SK-N-SH treated with all-trans-retinoic acid at 6 μM for 48 hours (cell line): Measurements from ENCODE around the gene UNC5B.

ENCODE experiments used
- ARNTL ChIP-seq: fragments of 450-650 bp; formaldehyde crosslinking; IDR thresholded peaks from 2 replicates; pipeline ENCODE4 v1.5.0; 2020; ENCODE audit warnings: low read depth, mild to moderate bottlenecking, moderate library complexity, borderline replicate concordance
- CREB5 ChIP-seq: fragments of 250-450 bp; sonication (Bioruptor Pico); IDR thresholded peaks from 2 replicates; pipeline ENCODE4 v1.5.1; 2020; ENCODE audit warnings: low read depth, mild to moderate bottlenecking, moderate library complexity
- CSRNP3 ChIP-seq: fragments of 250-450 bp; sonication (Bioruptor Pico); IDR thresholded peaks from 2 replicates; pipeline ENCODE4 v1.5.1; 2021; ENCODE audit warnings: mild to moderate bottlenecking, moderate library complexity
- ESRRG ChIP-seq: fragments of 250-450 bp; sonication (Bioruptor Pico); IDR thresholded peaks from 2 replicates; pipeline ENCODE4 v1.6.1; 2021; ENCODE audit warnings: mild to moderate bottlenecking
- OSR1 ChIP-seq: fragments of 250-450 bp; sonication (Bioruptor Pico); IDR thresholded peaks from 2 replicates; pipeline ENCODE4 v1.8.0; 2022; ENCODE audit warnings: moderate library complexity, mild to moderate bottlenecking, inconsistent platforms
- PATZ1 ChIP-seq: fragments of 250-450 bp; sonication (Bioruptor Pico); IDR thresholded peaks from 2 replicates; pipeline ENCODE4 v1.8.0; 2020; ENCODE audit warnings: mild to moderate bottlenecking, moderate library complexity, borderline replicate concordance
- TCF4 ChIP-seq: fragments of 250-450 bp; sonication (Bioruptor Pico); IDR thresholded peaks from 2 replicates; pipeline ENCODE4 v1.8.0; 2021; ENCODE audit warnings: mild to moderate bottlenecking, moderate library complexity, borderline replicate concordance
- TSHZ2 ChIP-seq: fragments of 250-450 bp; sonication (Bioruptor Pico); IDR thresholded peaks from 2 replicates; pipeline ENCODE4 v1.5.0; 2020; ENCODE audit warnings: mild to moderate bottlenecking, moderate library complexity
- ZNF70 ChIP-seq: fragments of 450-650 bp; formaldehyde crosslinking; IDR thresholded peaks from 2 replicates; pipeline ENCODE4 v1.5.0; 2020; ENCODE audit warnings: mild to moderate bottlenecking, moderate library complexity

GRCh38 chr10:71346731-71347130 lies 134.4 kb downstream of the UNC5B start:
- TF ChIP-seq TSHZ2 (CRISPR knock-in tag) (no peak), ESRRG (CRISPR knock-in tag) (no peak), CSRNP3 (CRISPR knock-in tag) (no peak), ZNF70 (CRISPR knock-in tag) (no peak), ARNTL (CRISPR knock-in tag) (no peak), CREB5 (CRISPR knock-in tag) (no peak), OSR1 (CRISPR knock-in tag) (no peak), TCF4 (CRISPR knock-in tag) (no peak), PATZ1 (CRISPR knock-in tag) (no peak)
